GM12878 (cell line): ENCODE results near the gene CYP2S1. TPM values are rescaled to one million over a fixed set of nuclear protein-coding genes. Genes with fewer than 3 reads are reported as not detected.

ENCODE experiments used
- ATAC-seq: fragments of 200-7000 bp; cut with Tn5 transposase; 3 replicates; pipeline ENCODE4 v1.9.1; 2020; ENCODE audit warnings: mild to moderate bottlenecking, moderate library complexity
- BruUV-seq: library from RNA; stranded (reverse); fragments of 400-500 nt; replicated peaks from 2 replicates; lab custom pipeline; 2021; lab: Mats Ljungman, UMichigan
- CTCF ChIA-PET: fragments of 300-600 bp; sonication (Branson Sonifier 250); formaldehyde crosslinking; extraction: SDS; loops from one replicate; lab custom pipeline; 2021; ENCODE audit warnings: inconsistent platforms; lab: Yijun Ruan, JAX
- POLR2A ChIA-PET: fragments of 350-600 bp; formaldehyde crosslinking; extraction: SDS; loops from one replicate; lab custom pipeline; 2021; ENCODE audit warnings: inconsistent platforms; lab: Charles Lee
- RAD21 ChIA-PET: fragments of 300-600 bp; sonication (Branson Sonifier 250); formaldehyde crosslinking; loops from one replicate; lab custom pipeline; 2023; ENCODE audit warnings: antibody characterized with exemption; ENCODE audit not compliant: unreplicated experiment; lab: Charles Lee
- SMC1A ChIA-PET: fragments of 300-600 bp; sonication (Branson Sonifier 250); formaldehyde crosslinking; loops from one replicate; lab custom pipeline; 2023; ENCODE audit not compliant: unreplicated experiment, uncharacterized antibody; lab: Charles Lee
- DNase-seq: peaks from one replicate; pipeline ENCODE4 v3.0.0-alpha.2; 2011; ENCODE audit warnings: low read depth, low spot score
- FAIRE-seq: peaks from 3 replicates; lab custom pipeline; 2011; peaks lifted over from hg19 to GRCh38; lab: Jason Lieb, UNC
- H2AFZ ChIP-seq: 2 replicates; pipeline ENCODE4 v1.6.0; 2011; ENCODE audit warnings: low read depth, low read length, control low read depth; ENCODE audit not compliant: control insufficient read depth
- H3K27ac ChIP-seq: 2 replicates; pipeline ENCODE4 v1.5.1; 2011; ENCODE audit warnings: control low read depth; ENCODE audit not compliant: control insufficient read depth, insufficient read depth
- H3K27me3 ChIP-seq, 2 experiments: replicated peaks in 1 of 2; 2 replicates each; pipeline versions ENCODE4 v1.6.0 to v1.6.1; 2011; ENCODE audit warnings: low read length in 1 of 2; ENCODE audit not compliant: control insufficient read depth in 2 of 2, insufficient read depth in 2 of 2
- H3K36me3 ChIP-seq, 2 experiments: 2 replicates each; pipeline ENCODE4 v1.5.1; 2011; ENCODE audit warnings: low read length in 1 of 2; ENCODE audit not compliant: control insufficient read depth in 2 of 2, insufficient read depth in 2 of 2
- H3K4me1 ChIP-seq: 2 replicates; pipeline ENCODE4 v1.6.1; 2011; ENCODE audit warnings: mild to moderate bottlenecking, low read length, moderate library complexity, mixed read lengths; ENCODE audit not compliant: control insufficient read depth, insufficient read depth
- H3K4me2 ChIP-seq: 2 replicates; pipeline ENCODE4 v1.6.0; 2011; ENCODE audit warnings: control low read depth; ENCODE audit not compliant: control insufficient read depth, insufficient read depth
- H3K4me3 ChIP-seq: fragments of 200-600 bp; sonication (generic); 2 replicates; pipeline ENCODE4 v1.5.1; 2016
- H3K79me2 ChIP-seq: 2 replicates; pipeline ENCODE4 v1.6.0; 2011; ENCODE audit warnings: low read length; ENCODE audit not compliant: control insufficient read depth, insufficient read depth
- H3K9ac ChIP-seq: 2 replicates; pipeline ENCODE4 v1.8.0; 2011; ENCODE audit warnings: low read length, control low read depth, mixed read lengths; ENCODE audit not compliant: control insufficient read depth, insufficient read depth
- H3K9me3 ChIP-seq: replicated peaks from 3 replicates; pipeline ENCODE4 v1.5.1; 2011; ENCODE audit warnings: mild to moderate bottlenecking, low read length; ENCODE audit not compliant: control insufficient read depth, insufficient read depth
- H4K20me1 ChIP-seq: 2 replicates; pipeline ENCODE4 v1.6.0; 2011; ENCODE audit not compliant: control insufficient read depth, insufficient read depth
- ASH2L ChIP-seq: fragments of 300-600, 200-600 bp; sonication (generic); IDR thresholded peaks from 2 replicates; pipeline ENCODE4 v1.6.1; 2017; ENCODE audit warnings: low read depth, mild to moderate bottlenecking, borderline replicate concordance
- BACH1 ChIP-seq: fragments of 450-650 bp; IDR thresholded peaks from 2 replicates; pipeline ENCODE4 v1.6.1; 2017; ENCODE audit warnings: mild to moderate bottlenecking, borderline replicate concordance
- BCL3 ChIP-seq: IDR thresholded peaks from 2 replicates; pipeline ENCODE4 v1.6.1; 2011; ENCODE audit warnings: borderline replicate concordance, low read depth, mild to moderate bottlenecking, moderate library complexity, low read length; ENCODE audit not compliant: insufficient read depth, poor library complexity, severe bottlenecking
- EGR1 ChIP-seq, 2 experiments: IDR thresholded peaks; 1 replicate in 1 of 2; 2 replicates in 1 of 2; pipeline ENCODE4 v1.6.1; 2011 to 2012; ENCODE audit warnings: low read depth in 2 of 2, low read length in 2 of 2, borderline replicate concordance in 1 of 2, mild to moderate bottlenecking in 1 of 2, moderate library complexity in 1 of 2
- FOXK2 ChIP-seq: fragments of 450-650 bp; IDR thresholded peaks from 2 replicates; pipeline ENCODE4 v1.6.1; 2017; ENCODE audit warnings: mild to moderate bottlenecking, moderate library complexity
- POU2F2 ChIP-seq: IDR thresholded peaks from 3 replicates; pipeline ENCODE4 v1.6.1; 2011; ENCODE audit warnings: low read depth, mild to moderate bottlenecking, low read length, borderline replicate concordance
- SREBF1 ChIP-seq: IDR thresholded peaks from 2 replicates; pipeline ENCODE4 v1.6.1; 2012; ENCODE audit warnings: mild to moderate bottlenecking, low read length
- WGBS: methylation state at CpG from one replicate; pipeline ENCODE4 v1.1.6; 2016; ENCODE audit warnings: low lambda C conversion rate; ENCODE audit not compliant: insufficient replicate concordance, insufficient coverage; ENCODE audit errors: missing lambda C conversion rate; 5-methylcytosine and 5-hydroxymethylcytosine counted together
- in situ Hi-C: fragments of 300-500 bp; cut with MboI; formaldehyde crosslinking; loops from 9 replicates; pipeline ENCODE4 v1.14.3; 2018; ENCODE audit warnings: mixed read lengths
- intact Hi-C: fragments of 100-400 bp; cut with micrococcal nuclease; formaldehyde crosslinking; loops from one replicate; pipeline ENCODE4 v1.14.2; 2022; ENCODE audit not compliant: unreplicated experiment
- polyA plus RNA-seq, 11 experiments: library from polyadenylated mRNA; depleted of rRNA in 4 of 11; unstranded in 6 of 11; stranded (reverse) in 5 of 11; fragments of >200 nt; fragmentation: Nextera tagmentation in 4 of 11; fragmentation: Illumina TruSeq in 1 of 11; extraction: Ambion mirVana in 4 of 11; extraction: Trizol in 1 of 11; gene quantifications; 1 replicate in 1 of 11; 2 replicates in 10 of 11; pipeline versions ENCODE4 v1.2.1 to v1.2.3, GENCODE V29; 2011 to 2016; ENCODE audit warnings: inconsistent platforms in 2 of 11, missing spikeins in 2 of 11, low read depth in 1 of 11
- total RNA-seq, 4 experiments: library from RNA; depleted of rRNA in 3 of 4; stranded (reverse); fragments of >200 nt in 3 of 4; fragmentation: Illumina TruSeq in 1 of 4; extraction: Trizol in 1 of 4; gene quantifications; 2 replicates each; pipeline versions ENCODE4 v1.2.1 to v1.2.3, GENCODE V29; 2013 to 2021

Gene CYP2S1
- total and polyA plus RNA-seq, 10 of the 15 experiments (the other 5 are each of a cell fraction or from before 2014, with no cell fraction given): 0.03 to 0.28 (median 0.12) TPM; not detected in 2

GRCh38 chr19:41223431-41224234 is 30.6 kb downstream of the CYP2S1 start:
- Histone ChIP-seq H3K9ac (no peak overlapping the region), H3K4me2 (no peak overlapping the region), H3K4me1 (no peaks in the 10 kb centered on the region), H3K9me3 (no peaks in the 10 kb centered on the region), H3K27me3 (peaks cover 0 to 5% of the 10 kb centered on the region in 2 experiments; a peak in 2 of 4 replicates), H4K20me1 (no peaks in the 10 kb centered on the region), H2AFZ (no peak overlapping the region), H3K79me2 (no peaks in the 10 kb centered on the region), H3K36me3 (no peaks in the 10 kb centered on the region), H3K27ac (no peak overlapping the region), H3K4me3 (no peak overlapping the region)
- BruUV-seq: no TSS peak
- WGBS: 24% methylated on average over 8 of the region's 8 CpGs
- ChIA-PET POLR2A (no interaction called here), CTCF (interaction anchor here (0.5 to 0.7 kb wide), 2 partner anchors 227 to 1079 kb away, joined by 3 to 4 read pairs; no protein-coding TSS in a partner anchor), RAD21 (no interaction called here), SMC1A (interaction anchor here (0.5 kb wide), 1 partner anchor 467 kb away, joined by 3 read pairs; no protein-coding TSS in a partner anchor)
- ATAC-seq (no peak), FAIRE-seq (no peak), DNase-seq (no peak)
- intact Hi-C loops (no loop called here), in situ Hi-C loops (no loop called here)
- TF ChIP-seq FOXK2: no peak
- no peak for TF ChIP-seq POU2F2
- TF ChIP-seq BCL3: no peak
- TF ChIP-seq SREBF1: no peak
- TF ChIP-seq BACH1: no peak
- no peak for TF ChIP-seq EGR1 (IDR thresholded peaks at IDR 0.05; ENCODE audit: borderline replicate concordance in 1 of 2, low read depth in 2 of 2, low read length in 2 of 2)
- TF ChIP-seq ASH2L: no peak
